Measurements from ENCODE around the gene ATG9B. TPM values are rescaled to one million over a fixed set of nuclear protein-coding genes. Genes with fewer than 3 reads are reported as not detected.

Gene ATG9B
- total RNA-seq, 4 donors from 2014 or later: 0.27 to 0.28 TPM; not detected in 2

DNA sequence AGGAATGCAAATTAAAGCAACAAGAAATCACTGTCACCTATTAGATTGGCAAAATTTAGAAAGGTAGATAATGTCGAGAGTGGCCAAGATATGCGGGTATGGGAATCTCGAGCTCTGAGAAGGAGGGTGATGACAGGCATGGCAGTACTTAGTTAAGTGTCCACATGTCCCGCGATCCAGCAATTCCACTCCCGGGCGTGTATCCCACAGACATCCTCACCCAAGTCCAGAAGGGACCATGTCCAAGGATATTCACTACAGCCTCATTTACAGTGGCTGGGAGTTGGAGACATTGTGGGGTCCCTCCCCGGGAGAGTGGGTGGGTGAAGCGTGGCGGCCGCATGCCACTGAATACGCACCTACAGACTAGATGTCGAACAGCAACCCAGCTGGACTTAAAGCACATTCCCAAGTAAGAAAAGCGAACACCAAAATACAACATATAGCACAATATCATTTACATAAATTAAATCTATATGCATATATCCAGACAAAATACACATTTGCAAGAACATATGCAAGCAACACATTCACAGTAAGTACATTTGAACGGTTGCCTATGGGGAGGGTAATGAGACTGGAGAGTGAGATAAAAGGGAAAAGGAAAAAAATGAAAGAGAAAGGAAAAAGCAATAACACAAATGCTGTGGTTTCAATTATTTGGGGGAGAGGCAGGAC is 56.1 kb downstream of the ATG9B start:
- Histone ChIP-seq H3K4me1 (peaks cover 0 to 40% (median 0%) of the 10 kb centered on the region in 4 donors), H3K4me3 (no peak overlapping the region), H3K27me3 (no peaks in the 10 kb centered on the region), H3K9me3 (no peaks in the 10 kb centered on the region), H3K27ac (no peak overlapping the region), H3K36me3 (no peaks in the 10 kb centered on the region)
- TF ChIP-seq POLR2A (IDR thresholded peaks at IDR 0.05): no peak
- DNase-seq: no peak

DNA sequence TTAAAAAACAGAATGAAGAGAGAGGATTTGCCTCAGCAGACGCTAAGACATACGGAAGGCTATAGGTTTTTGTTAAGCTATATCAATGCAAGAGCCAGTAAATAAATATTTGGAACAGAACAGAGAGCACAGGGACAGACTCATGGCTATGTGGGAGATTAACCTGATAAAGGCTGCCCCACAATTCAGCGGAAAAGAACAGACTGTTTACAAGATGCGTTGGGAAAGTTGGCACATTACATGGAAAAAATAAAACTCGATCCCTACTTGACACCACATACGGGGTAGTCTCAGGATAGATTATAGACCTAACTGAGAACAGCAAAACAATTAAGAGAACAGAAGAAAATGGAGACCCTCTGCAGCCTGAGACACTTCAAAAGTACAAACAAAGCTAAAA is 56.9 kb downstream of the ATG9B start:
- no peak overlapping the region for H3K4me3 ChIP-seq
- no peak for TF ChIP-seq POLR2A (IDR thresholded peaks at IDR 0.05)
- TF ChIP-seq, protein P1, sequence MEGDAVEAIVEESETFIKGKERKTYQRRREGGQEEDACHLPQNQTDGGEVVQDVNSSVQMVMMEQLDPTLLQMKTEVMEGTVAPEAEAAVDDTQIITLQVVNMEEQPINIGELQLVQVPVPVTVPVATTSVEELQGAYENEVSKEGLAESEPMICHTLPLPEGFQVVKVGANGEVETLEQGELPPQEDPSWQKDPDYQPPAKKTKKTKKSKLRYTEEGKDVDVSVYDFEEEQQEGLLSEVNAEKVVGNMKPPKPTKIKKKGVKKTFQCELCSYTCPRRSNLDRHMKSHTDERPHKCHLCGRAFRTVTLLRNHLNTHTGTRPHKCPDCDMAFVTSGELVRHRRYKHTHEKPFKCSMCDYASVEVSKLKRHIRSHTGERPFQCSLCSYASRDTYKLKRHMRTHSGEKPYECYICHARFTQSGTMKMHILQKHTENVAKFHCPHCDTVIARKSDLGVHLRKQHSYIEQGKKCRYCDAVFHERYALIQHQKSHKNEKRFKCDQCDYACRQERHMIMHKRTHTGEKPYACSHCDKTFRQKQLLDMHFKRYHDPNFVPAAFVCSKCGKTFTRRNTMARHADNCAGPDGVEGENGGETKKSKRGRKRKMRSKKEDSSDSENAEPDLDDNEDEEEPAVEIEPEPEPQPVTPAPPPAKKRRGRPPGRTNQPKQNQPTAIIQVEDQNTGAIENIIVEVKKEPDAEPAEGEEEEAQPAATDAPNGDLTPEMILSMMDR (IDR thresholded peaks at IDR 0.05): no peak
- H3K36me3 ChIP-seq: no peaks in the 10 kb centered on the region
- H3K9me3 ChIP-seq: no peaks in the 10 kb centered on the region
- H3K27me3 ChIP-seq: no peaks in the 10 kb centered on the region
- no peak overlapping the region for H3K27ac ChIP-seq
- H3K4me1 ChIP-seq: peaks cover 0 to 47% (median 0%) of the 10 kb centered on the region in 4 donors
- DNase-seq: no peak

DNA sequence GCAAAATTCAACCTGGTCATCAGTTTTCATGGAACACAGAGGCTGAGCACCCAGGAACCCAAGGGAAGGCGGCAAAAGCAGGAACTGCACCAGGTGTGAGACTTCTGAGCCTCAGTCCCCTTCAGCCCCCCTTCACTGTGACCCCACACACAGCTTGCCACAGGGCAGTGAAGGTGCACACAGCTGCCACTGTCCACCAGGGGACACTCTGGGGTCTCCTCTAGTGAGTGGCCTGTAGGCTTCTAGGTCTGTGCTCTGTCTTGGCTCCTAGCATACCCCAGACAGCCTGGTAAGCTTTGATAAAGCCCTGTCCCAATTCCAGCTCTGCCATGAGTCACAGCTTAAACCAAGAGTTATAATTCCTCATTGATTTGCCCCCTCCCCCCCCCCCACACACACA is 58.3 kb downstream of the ATG9B start:
- peaks cover 0 to 43% (median 0%) of the 10 kb centered on the region in 4 donors for H3K4me1 ChIP-seq
- no peaks in the 10 kb centered on the region for H3K36me3 ChIP-seq
- no peaks in the 10 kb centered on the region for H3K27me3 ChIP-seq
- H3K9me3 ChIP-seq: no peaks in the 10 kb centered on the region
- DNase-seq: no peak
- no peak overlapping the region for H3K4me3 ChIP-seq
- peak overlapping the region in 1 of 4 donors; percentile 39 for H3K27ac ChIP-seq
- no peak for TF ChIP-seq POLR2A (IDR thresholded peaks at IDR 0.05)
- TF ChIP-seq, protein P1 (IDR thresholded peaks at IDR 0.05): peak in 1 of 6 experiments; percentile 23

DNA sequence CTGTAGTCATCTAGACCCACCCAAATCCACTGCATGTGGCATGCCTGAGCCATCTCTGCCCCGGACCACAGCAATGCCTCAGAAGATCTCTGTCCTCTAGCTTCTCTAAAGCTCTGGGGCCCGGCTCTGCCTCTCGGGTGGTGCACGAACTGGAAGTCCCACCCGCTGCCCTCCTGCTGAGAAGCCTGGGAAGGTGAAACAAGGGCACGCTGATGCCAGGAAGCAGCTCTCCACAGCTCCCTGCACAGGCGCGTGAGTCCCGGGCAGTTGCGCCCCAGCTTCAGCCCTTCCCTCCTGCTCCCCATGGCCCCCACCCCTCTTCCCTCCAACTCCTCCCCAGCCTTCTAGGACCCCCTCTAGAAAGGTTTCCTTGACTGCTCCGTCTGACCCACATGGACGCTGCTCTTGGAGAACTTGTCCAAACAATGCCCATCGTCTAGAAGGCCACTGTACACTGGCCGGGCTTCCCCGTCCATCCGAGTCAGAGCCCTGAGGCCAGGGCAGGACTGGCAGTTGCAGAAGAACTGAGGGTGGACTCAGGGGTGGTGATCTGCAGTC is 58.9 kb downstream of the ATG9B start:
- H3K4me3 ChIP-seq: no peak overlapping the region
- H3K27me3 ChIP-seq: no peaks in the 10 kb centered on the region
- no peaks in the 10 kb centered on the region for H3K9me3 ChIP-seq
- peaks cover 0 to 37% (median 0%) of the 10 kb centered on the region in 4 donors for H3K4me1 ChIP-seq
- TF ChIP-seq, protein P1 (IDR thresholded peaks at IDR 0.05): no peak
- no peak for TF ChIP-seq POLR2A (IDR thresholded peaks at IDR 0.05)
- no peaks in the 10 kb centered on the region for H3K36me3 ChIP-seq
- peak overlapping the region in 1 of 4 donors; percentile 39 for H3K27ac ChIP-seq
- no peak for DNase-seq

Other genes with a start within 250 kb of the ATG9B start
- gene TMEM176B, start 224.1 kb downstream of the ATG9B start, total RNA-seq: 100 to 1,000 TPM in 3 of 4 donors, 10 to 100 TPM in 1; 93.3 to 394 (median 300) TPM
- gene TMEM176A, start 223.7 kb downstream of the ATG9B start, total RNA-seq: 100 to 1,000 TPM in 3 of 4 donors, 10 to 100 TPM in 1; 88.3 to 338 (median 232) TPM
- 1,000 to 10,000 TPM in 2 of 4 donors, 100 to 1,000 TPM in 1, 1 to 10 TPM in 1; 9.1 to 1,314 (median 833) TPM for gene AOC1, start 172.0 kb downstream of the ATG9B start, total RNA-seq
- gene KCNH2, start 46.2 kb downstream of the ATG9B start, total RNA-seq: 1 to 10 TPM; 2.4 to 8.5 (median 3.4) TPM
- gene NOS3, start 33.5 kb downstream of the ATG9B start, total RNA-seq: 10 to 100 TPM in 1 of 4 donors, 1 to 10 TPM in 3; 1.2 to 18.2 (median 5.4) TPM
- 10 to 100 TPM; 23.1 to 79.7 (median 42.7) TPM for gene ABCB8, start 4.0 kb upstream of the ATG9B start, total RNA-seq
- gene ASIC3, start 24.0 kb upstream of the ATG9B start, total RNA-seq: 10 to 100 TPM in 1 of 4 donors, 1 to 10 TPM in 3; 2.5 to 10.7 (median 5.0) TPM
- 10 to 100 TPM in 3 of 4 donors, 1 to 10 TPM in 1; 6.9 to 15.4 (median 13.8) TPM for gene CDK5, start 33.4 kb upstream of the ATG9B start, total RNA-seq
- 100 to 1,000 TPM; 101 to 143 (median 121) TPM for gene SLC4A2, start 35.1 kb upstream of the ATG9B start, total RNA-seq
- gene FASTK, start 56.3 kb upstream of the ATG9B start, total RNA-seq: 100 to 1,000 TPM in 3 of 4 donors, 10 to 100 TPM in 1; 99.0 to 239 (median 158) TPM
- gene TMUB1, start 59.0 kb upstream of the ATG9B start, total RNA-seq: 100 to 1,000 TPM in 2 of 4 donors, 10 to 100 TPM in 2; 38.0 to 113 (median 100) TPM
- 100 to 1,000 TPM in 2 of 4 donors, 10 to 100 TPM in 2; 91.6 to 123 (median 101) TPM for gene AGAP3, start 62.0 kb upstream of the ATG9B start, total RNA-seq
- gene GBX1, start 143.2 kb upstream of the ATG9B start, total RNA-seq: not detected
- gene ASB10, start 162.8 kb upstream of the ATG9B start, total RNA-seq: not detected
- not detected for gene H2BK1, start 186.0 kb upstream of the ATG9B start, total RNA-seq
- gene ABCF2, start 202.7 kb upstream of the ATG9B start, total RNA-seq: 10 to 100 TPM; 20.7 to 29.7 (median 26.4) TPM
- 10 to 100 TPM; 31.4 to 50.2 (median 43.2) TPM for gene CHPF2, start 208.0 kb upstream of the ATG9B start, total RNA-seq
- gene SMARCD3, start 224.2 kb upstream of the ATG9B start, total RNA-seq: 10 to 100 TPM in 3 of 4 donors, 1 to 10 TPM in 1; 1.2 to 61.1 (median 18.3) TPM